ENCODE data around the gene TUBGCP6. TPM values are rescaled to one million over a fixed set of nuclear protein-coding genes. Genes with fewer than 3 reads are reported as not detected.

The TUBGCP6 gene
- total RNA-seq, 1 donor from 2014 or later: 48.5 TPM

Other genes with a start within 250 kb of the TUBGCP6 start
- gene IL17REL, start 232.3 kb downstream of the TUBGCP6 start, total RNA-seq (ENCODE audit: unreplicated experiment): 0.15 TPM
- gene TTLL8, start 186.7 kb downstream of the TUBGCP6 start, total RNA-seq (ENCODE audit: unreplicated experiment): not detected
- 1.2 TPM for gene MLC1, start 159.6 kb downstream of the TUBGCP6 start, total RNA-seq (ENCODE audit: unreplicated experiment)
- gene MOV10L1, start 155.0 kb downstream of the TUBGCP6 start, total RNA-seq (ENCODE audit: unreplicated experiment): not detected
- 0.87 TPM for gene PANX2, start 74.3 kb downstream of the TUBGCP6 start, total RNA-seq (ENCODE audit: unreplicated experiment)
- 33.1 TPM for gene TRABD, start 59.1 kb downstream of the TUBGCP6 start, total RNA-seq (ENCODE audit: unreplicated experiment)
- 18.7 TPM for gene SELENOO, start 44.0 kb downstream of the TUBGCP6 start, total RNA-seq (ENCODE audit: unreplicated experiment)
- gene HDAC10, start 6.2 kb upstream of the TUBGCP6 start, total RNA-seq (ENCODE audit: unreplicated experiment): 42.1 TPM
- 33.4 TPM for gene MAPK12, start 16.7 kb upstream of the TUBGCP6 start, total RNA-seq (ENCODE audit: unreplicated experiment)
- 62.4 TPM for gene MAPK11, start 25.4 kb upstream of the TUBGCP6 start, total RNA-seq (ENCODE audit: unreplicated experiment)
- gene PLXNB2, start 62.6 kb upstream of the TUBGCP6 start, total RNA-seq (ENCODE audit: unreplicated experiment): 96.5 TPM
- gene DENND6B, start 82.0 kb upstream of the TUBGCP6 start, total RNA-seq (ENCODE audit: unreplicated experiment): 3.6 TPM
- 50.9 TPM for gene PPP6R2, start 98.3 kb upstream of the TUBGCP6 start, total RNA-seq (ENCODE audit: unreplicated experiment)
- gene SBF1, start 230.0 kb upstream of the TUBGCP6 start, total RNA-seq (ENCODE audit: unreplicated experiment): 76.7 TPM
- gene ADM2, start 236.5 kb upstream of the TUBGCP6 start, total RNA-seq (ENCODE audit: unreplicated experiment): 0.36 TPM
- not detected for gene MIOX, start 241.8 kb upstream of the TUBGCP6 start, total RNA-seq (ENCODE audit: unreplicated experiment)

Measured in endothelial cell (in vitro differentiated cells).